DOHH2 (cell line): Measurements from ENCODE around the gene ZNF219.

Source experiments
- H3F3A ChIP-seq: fragments of 200-600 bp; sonication (generic), shearing (Covaris generic); 2 replicates; pipeline ENCODE4 v1.6.0; 2016; ENCODE audit warnings: antibody characterized with exemption, mild to moderate bottlenecking; ENCODE audit not compliant: control insufficient read depth, insufficient read depth
- H3K27ac ChIP-seq: fragments of 200-600 bp; sonication (generic); 2 replicates; pipeline ENCODE4 v1.5.1; 2014; ENCODE audit warnings: low read depth, mild to moderate bottlenecking, low read length, moderate library complexity
- H3K27me3 ChIP-seq: fragments of 200-600 bp; sonication (generic); 2 replicates; pipeline ENCODE4 v1.6.1; 2014; ENCODE audit warnings: mild to moderate bottlenecking, low read length, mixed read lengths; ENCODE audit not compliant: control insufficient read depth
- H3K36me3 ChIP-seq: fragments of 200-600 bp; sonication (generic); 2 replicates; pipeline ENCODE4 v1.6.1; 2014; ENCODE audit warnings: mild to moderate bottlenecking, low read length, moderate library complexity, mixed read lengths; ENCODE audit not compliant: control insufficient read depth
- H3K4me1 ChIP-seq: fragments of 200-600 bp; sonication (generic); 2 replicates; pipeline ENCODE4 v1.6.1; 2014; ENCODE audit warnings: mild to moderate bottlenecking, low read length, mixed read lengths; ENCODE audit not compliant: control insufficient read depth
- H3K4me2 ChIP-seq: fragments of 200-600 bp; sonication (generic); 2 replicates; pipeline ENCODE4 v1.6.0; 2014; ENCODE audit warnings: mild to moderate bottlenecking, low read length, moderate library complexity
- H3K4me3 ChIP-seq: fragments of 200-600 bp; sonication (generic); 2 replicates; pipeline ENCODE4 v1.5.1; 2014; ENCODE audit warnings: mild to moderate bottlenecking, low read length, mixed read lengths
- H3K79me2 ChIP-seq: fragments of 200-600 bp; sonication (generic); 2 replicates; pipeline ENCODE4 v1.6.1; 2014; ENCODE audit warnings: mild to moderate bottlenecking, low read length, mixed read lengths; ENCODE audit not compliant: control insufficient read depth
- H3K9me2 ChIP-seq: fragments of 200-600 bp; sonication (generic); replicated peaks from 2 replicates; pipeline ENCODE4 v1.6.1; 2014; ENCODE audit warnings: mild to moderate bottlenecking, low read length, mixed read lengths; ENCODE audit not compliant: control insufficient read depth
- H3K9me3 ChIP-seq: fragments of 200-600 bp; sonication (generic); 2 replicates; pipeline ENCODE4 v1.6.1; 2014; ENCODE audit warnings: antibody characterized with exemption, low read length, mixed read lengths; ENCODE audit not compliant: control insufficient read depth, insufficient read depth
- H4K20me1 ChIP-seq: fragments of 200-600 bp; sonication (generic); 2 replicates; pipeline ENCODE4 v1.6.0; 2014; ENCODE audit warnings: low read depth, mild to moderate bottlenecking, antibody characterized with exemption, low read length, moderate library complexity; ENCODE audit not compliant: control insufficient read depth, insufficient read depth
- CTCF ChIP-seq: fragments of 200-600 bp; sonication (generic); IDR thresholded peaks from one replicate; pipeline ENCODE4 v1.5.1; 2014; ENCODE audit warnings: antibody characterized with exemption, mild to moderate bottlenecking, low read depth, low read length; ENCODE audit not compliant: poor library complexity, severe bottlenecking
- EZH2phosphoT487 ChIP-seq: fragments of 200-600 bp; sonication (generic); IDR thresholded peaks from 2 replicates; pipeline ENCODE4 v1.6.1; 2017; ENCODE audit warnings: borderline replicate concordance, mild to moderate bottlenecking, antibody characterized with exemption, low read length, moderate library complexity, mixed read lengths

The ZNF219 gene

GRCh38 chr14:21098076-21098891, at the start of gene ZNF219:
ZNF219 (minus strand) TSS chr14:21098655; CDS start chr14:21093591, 5,064 bp downstream.
- no peaks in the 10 kb centered on the region for H3K9me2 ChIP-seq
- H3F3A ChIP-seq, result peaks cover 13% of the 10 kb centered on the region
- H3K4me1 ChIP-seq, result peaks cover 44% of the 10 kb centered on the region
- no peaks in the 10 kb centered on the region for H3K36me3 ChIP-seq
- H4K20me1 ChIP-seq, result peaks cover 2% of the 10 kb centered on the region; the same call in 1 of the 2 replicates
- H3K4me2 ChIP-seq, result peak within 1 kb of the TSS; percentile 84
- peaks cover 6% of the 10 kb centered on the region; the same call in 1 of the 2 replicates for H3K79me2 ChIP-seq
- no peak for TF ChIP-seq EZH2phosphoT487
- H3K9me3 ChIP-seq, result no peaks in the 10 kb centered on the region
- H3K27ac ChIP-seq, result no peak within 1 kb of the TSS
- H3K4me3 ChIP-seq, result peak within 1 kb of the TSS; percentile 83
- H3K27me3 ChIP-seq, result peaks cover 4% of the 10 kb centered on the region; the same call in 1 of the 2 replicates

GRCh38 chr14:21145437-21145836, 47.0 kb upstream of the ZNF219 start:
- Histone ChIP-seq H3K4me3 (no peak overlapping the region), H3K4me1 (no peaks in the 10 kb centered on the region), H4K20me1 (no peaks in the 10 kb centered on the region), H3K4me2 (no peak overlapping the region), H3F3A (no peaks in the 10 kb centered on the region), H3K27ac (no peak overlapping the region), H3K79me2 (no peaks in the 10 kb centered on the region), H3K9me3 (0 out of 2 replicates have a peak, but pooled peaks cover 6% of the 10 kb centered on the region), H3K9me2 (no peaks in the 10 kb centered on the region), H3K36me3 (no peaks in the 10 kb centered on the region), H3K27me3 (peaks cover 8% of the 10 kb centered on the region; the same call in 1 of the 2 replicates)
- no peak for TF ChIP-seq EZH2phosphoT487
- no peak for TF ChIP-seq CTCF

- TF ChIP-seq EZH2phosphoT487 (no peak), CTCF (no peak)
- 0 out of 2 replicates have a peak, but pooled peaks cover 6% of the 10 kb centered on the region for H3K9me3 ChIP-seq
- no peaks in the 10 kb centered on the region for H3K36me3 ChIP-seq
- H3K27ac ChIP-seq, result no peak overlapping the region
- no peaks in the 10 kb centered on the region for H3F3A ChIP-seq
- no peak overlapping the region for H3K4me3 ChIP-seq
- no peaks in the 10 kb centered on the region for H3K79me2 ChIP-seq
- H3K27me3 ChIP-seq, result no peaks in the 10 kb centered on the region
- no peaks in the 10 kb centered on the region for H3K9me2 ChIP-seq
- no peak overlapping the region for H3K4me2 ChIP-seq
- no peaks in the 10 kb centered on the region for H3K4me1 ChIP-seq
- no peaks in the 10 kb centered on the region for H4K20me1 ChIP-seq
Measured at GRCh38 chr14:21142357-21142756, 43.9 kb upstream of the ZNF219 start.

- Histone ChIP-seq H3K9me3 (no peaks in the 10 kb centered on the region), H3K36me3 (no peaks in the 10 kb centered on the region), H3K4me1 (no peaks in the 10 kb centered on the region), H3K9me2 (no peaks in the 10 kb centered on the region), H3K4me3 (no peak overlapping the region), H3K79me2 (no peaks in the 10 kb centered on the region), H3K4me2 (no peak overlapping the region), H4K20me1 (no peaks in the 10 kb centered on the region), H3K27me3 (peaks cover 10% of the 10 kb centered on the region), H3F3A (no peaks in the 10 kb centered on the region), H3K27ac (no peak overlapping the region)
- TF ChIP-seq EZH2phosphoT487 (no peak), CTCF (peak; percentile 69)
Measured at GRCh38 chr14:21136024-21136423, 37.6 kb upstream of the ZNF219 start.
